Measurements from ENCODE around the gene RABGEF1.

DNA sequence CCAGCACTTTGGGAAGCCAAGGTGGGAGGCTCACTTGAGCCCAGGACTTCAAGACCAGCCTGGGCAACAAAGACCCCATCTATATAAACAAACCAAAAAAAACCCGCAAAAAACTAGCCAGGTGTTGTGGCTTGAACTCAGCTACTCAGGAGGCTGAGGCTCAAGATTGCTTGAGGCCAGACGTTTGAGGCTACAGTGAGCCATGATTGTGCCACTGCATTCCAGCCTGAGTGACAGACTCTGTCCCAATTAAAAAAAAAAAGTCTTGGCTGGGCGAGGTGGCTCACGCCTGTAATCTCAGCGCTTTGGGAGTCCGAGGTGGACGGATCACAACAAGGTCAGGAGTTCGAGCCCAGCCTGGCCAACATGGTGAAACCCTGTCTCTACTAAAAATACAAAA is 11.4 kb downstream of the RABGEF1 start:
- TF ChIP-seq, protein P1, sequence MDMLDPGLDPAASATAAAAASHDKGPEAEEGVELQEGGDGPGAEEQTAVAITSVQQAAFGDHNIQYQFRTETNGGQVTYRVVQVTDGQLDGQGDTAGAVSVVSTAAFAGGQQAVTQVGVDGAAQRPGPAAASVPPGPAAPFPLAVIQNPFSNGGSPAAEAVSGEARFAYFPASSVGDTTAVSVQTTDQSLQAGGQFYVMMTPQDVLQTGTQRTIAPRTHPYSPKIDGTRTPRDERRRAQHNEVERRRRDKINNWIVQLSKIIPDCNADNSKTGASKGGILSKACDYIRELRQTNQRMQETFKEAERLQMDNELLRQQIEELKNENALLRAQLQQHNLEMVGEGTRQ (IDR thresholded peaks at IDR 0.05; ENCODE audit: low read length): no peak
- TF ChIP-seq, protein P2, sequence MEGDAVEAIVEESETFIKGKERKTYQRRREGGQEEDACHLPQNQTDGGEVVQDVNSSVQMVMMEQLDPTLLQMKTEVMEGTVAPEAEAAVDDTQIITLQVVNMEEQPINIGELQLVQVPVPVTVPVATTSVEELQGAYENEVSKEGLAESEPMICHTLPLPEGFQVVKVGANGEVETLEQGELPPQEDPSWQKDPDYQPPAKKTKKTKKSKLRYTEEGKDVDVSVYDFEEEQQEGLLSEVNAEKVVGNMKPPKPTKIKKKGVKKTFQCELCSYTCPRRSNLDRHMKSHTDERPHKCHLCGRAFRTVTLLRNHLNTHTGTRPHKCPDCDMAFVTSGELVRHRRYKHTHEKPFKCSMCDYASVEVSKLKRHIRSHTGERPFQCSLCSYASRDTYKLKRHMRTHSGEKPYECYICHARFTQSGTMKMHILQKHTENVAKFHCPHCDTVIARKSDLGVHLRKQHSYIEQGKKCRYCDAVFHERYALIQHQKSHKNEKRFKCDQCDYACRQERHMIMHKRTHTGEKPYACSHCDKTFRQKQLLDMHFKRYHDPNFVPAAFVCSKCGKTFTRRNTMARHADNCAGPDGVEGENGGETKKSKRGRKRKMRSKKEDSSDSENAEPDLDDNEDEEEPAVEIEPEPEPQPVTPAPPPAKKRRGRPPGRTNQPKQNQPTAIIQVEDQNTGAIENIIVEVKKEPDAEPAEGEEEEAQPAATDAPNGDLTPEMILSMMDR (IDR thresholded peaks at IDR 0.05; ENCODE audit: control extremely low read depth in 1 of 3, insufficient read depth in 1 of 3, low read depth in 1 of 3, low read length in 3 of 3): no peak
